PC-9 (cell line): ENCODE data around the gene NDUFA9. TPM values are rescaled to one million over a fixed set of nuclear protein-coding genes. Genes with fewer than 3 reads are reported as not detected.

Experiments
- BruUV-seq: library from RNA; stranded (reverse); fragments of 400-500 nt; replicated peaks from 2 replicates; lab custom pipeline; 2021; lab: Mats Ljungman, UMichigan
- CTCF ChIA-PET: fragments of 300-600 bp; sonication (Branson Sonifier 250); formaldehyde crosslinking; loops from one replicate; lab custom pipeline; 2022; ENCODE audit warnings: antibody characterized with exemption; lab: Charles Lee
- POLR2A ChIA-PET: fragments of 300-600 bp; sonication (Branson Sonifier 250); formaldehyde crosslinking; loops from one replicate; lab custom pipeline; 2022; ENCODE audit warnings: antibody characterized with exemption; ENCODE audit not compliant: unreplicated experiment; lab: Charles Lee
- DNase-seq, 2 experiments: peaks; one replicate each; pipeline versions ENCODE4 v3.0.0 to v3.0.0-alpha.2; 2015 to 2022; ENCODE audit warnings: mixed read lengths in 1 of 2
- H2AFZ ChIP-seq: fragments of 200-600 bp; sonication (generic); 2 replicates; pipeline ENCODE4 v1.8.1; 2017; ENCODE audit warnings: antibody characterized with exemption
- H3F3A ChIP-seq: fragments of 200-600 bp; sonication (generic); 2 replicates; pipeline ENCODE4 v1.8.1; 2017; ENCODE audit warnings: antibody characterized with exemption, mild to moderate bottlenecking, low read depth; ENCODE audit not compliant: insufficient read depth
- H3K27ac ChIP-seq: fragments of 200-600 bp; sonication (generic); 2 replicates; pipeline ENCODE4 v1.6.1; 2016; ENCODE audit warnings: mixed run types
- H3K27me3 ChIP-seq: fragments of 200-600 bp; sonication (generic); 2 replicates; pipeline ENCODE4 v1.6.1; 2016; ENCODE audit warnings: low read depth, mixed run types; ENCODE audit not compliant: insufficient read depth
- H3K36me3 ChIP-seq: fragments of 200-600 bp; sonication (generic); 2 replicates; pipeline ENCODE4 v1.6.1; 2016; ENCODE audit warnings: low read depth, mixed run types
- H3K4me1 ChIP-seq: fragments of 200-600 bp; sonication (generic); replicated peaks from 2 replicates; pipeline ENCODE4 v1.6.1; 2016; ENCODE audit warnings: mixed run types; ENCODE audit not compliant: insufficient read depth
- H3K4me2 ChIP-seq: fragments of 200-600 bp; sonication (generic); 2 replicates; pipeline ENCODE4 v1.6.1; 2017; ENCODE audit warnings: mixed run types
- H3K4me3 ChIP-seq: fragments of 200-600 bp; sonication (generic); 2 replicates; pipeline ENCODE4 v1.6.1; 2016; ENCODE audit warnings: mixed run types
- H3K79me2 ChIP-seq: fragments of 200-600 bp; sonication (generic); 2 replicates; pipeline ENCODE4 v1.6.1; 2017; ENCODE audit warnings: low read depth, mixed run types
- H3K9me2 ChIP-seq: fragments of 200-600 bp; sonication (generic); 2 replicates; pipeline ENCODE4 v1.8.1; 2017; ENCODE audit warnings: mild to moderate bottlenecking; ENCODE audit not compliant: insufficient read depth
- H3K9me3 ChIP-seq: fragments of 200-600 bp; sonication (generic); 2 replicates; pipeline ENCODE4 v1.8.1; 2016; ENCODE audit warnings: low read depth; ENCODE audit not compliant: insufficient read depth
- H4K20me1 ChIP-seq: fragments of 200-600 bp; sonication (generic); 2 replicates; pipeline ENCODE4 v1.8.1; 2017; ENCODE audit not compliant: insufficient read depth
- EZH2 ChIP-seq: fragments of 200-600 bp; sonication (generic); IDR thresholded peaks from 2 replicates; pipeline ENCODE4 v1.8.0; 2017; ENCODE audit warnings: antibody characterized with exemption, low read depth
- intact Hi-C: fragments of 100-400 bp; cut with micrococcal nuclease; formaldehyde crosslinking; loops from one replicate; pipeline ENCODE4 v1.10.0; 2022; ENCODE audit not compliant: unreplicated experiment
- total RNA-seq: library from RNA; stranded (reverse); gene quantifications from 2 replicates; pipeline ENCODE4 v1.2.3, GENCODE V29; 2021
- TF ChIP-seq, protein P1 (sequence below): fragments of 200-600 bp; sonication (generic); conservative IDR thresholded peaks from 2 replicates; pipeline ENCODE4 v1.6.1; 2017; ENCODE audit warnings: mixed run types, antibody characterized with exemption, mild to moderate bottlenecking, moderate library complexity

Gene NDUFA9
- total RNA-seq, 1 experiment from 2014 or later = 192 TPM

DNA sequence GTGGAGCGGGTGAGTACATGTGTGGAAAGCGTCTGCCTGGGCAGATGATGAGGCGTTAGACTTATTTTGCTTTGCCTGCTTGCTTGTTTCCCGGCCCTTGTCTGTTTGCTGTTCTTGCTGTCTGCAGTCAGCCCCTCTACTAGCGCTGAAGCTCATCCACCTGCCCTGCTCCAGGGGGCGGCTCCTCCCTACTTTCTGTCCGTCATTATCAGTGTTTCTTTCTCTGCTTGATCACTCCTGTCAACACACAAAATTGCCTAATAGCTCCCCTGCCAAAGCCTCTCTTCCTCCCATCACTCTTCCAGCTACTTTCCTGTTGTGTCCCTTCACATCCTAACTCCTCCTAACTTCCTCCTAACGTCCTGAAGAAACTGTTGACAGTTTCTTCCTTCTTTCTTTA is 36.4 kb downstream of the NDUFA9 start:
- Histone ChIP-seq H3K27ac (no peak overlapping the region), H3F3A (no peaks in the 10 kb centered on the region), H3K4me3 (no peak overlapping the region), H3K36me3 (peaks cover 23% of the 10 kb centered on the region), H4K20me1 (no peaks in the 10 kb centered on the region; the same call in 1 of the 2 replicates), H3K4me2 (no peak overlapping the region), H3K9me2 (no peaks in the 10 kb centered on the region), H2AFZ (no peak overlapping the region), H3K27me3 (no peaks in the 10 kb centered on the region), H3K4me1 (no peaks in the 10 kb centered on the region), H3K9me3 (no peaks in the 10 kb centered on the region), H3K79me2 (no peaks in the 10 kb centered on the region)
- intact Hi-C loops = no loop called here
- POLR2A ChIA-PET = no interaction called here
- no TSS peak for BruUV-seq
- no peak for DNase-seq
- CTCF ChIA-PET = no interaction called here
- TF ChIP-seq, protein P1, sequence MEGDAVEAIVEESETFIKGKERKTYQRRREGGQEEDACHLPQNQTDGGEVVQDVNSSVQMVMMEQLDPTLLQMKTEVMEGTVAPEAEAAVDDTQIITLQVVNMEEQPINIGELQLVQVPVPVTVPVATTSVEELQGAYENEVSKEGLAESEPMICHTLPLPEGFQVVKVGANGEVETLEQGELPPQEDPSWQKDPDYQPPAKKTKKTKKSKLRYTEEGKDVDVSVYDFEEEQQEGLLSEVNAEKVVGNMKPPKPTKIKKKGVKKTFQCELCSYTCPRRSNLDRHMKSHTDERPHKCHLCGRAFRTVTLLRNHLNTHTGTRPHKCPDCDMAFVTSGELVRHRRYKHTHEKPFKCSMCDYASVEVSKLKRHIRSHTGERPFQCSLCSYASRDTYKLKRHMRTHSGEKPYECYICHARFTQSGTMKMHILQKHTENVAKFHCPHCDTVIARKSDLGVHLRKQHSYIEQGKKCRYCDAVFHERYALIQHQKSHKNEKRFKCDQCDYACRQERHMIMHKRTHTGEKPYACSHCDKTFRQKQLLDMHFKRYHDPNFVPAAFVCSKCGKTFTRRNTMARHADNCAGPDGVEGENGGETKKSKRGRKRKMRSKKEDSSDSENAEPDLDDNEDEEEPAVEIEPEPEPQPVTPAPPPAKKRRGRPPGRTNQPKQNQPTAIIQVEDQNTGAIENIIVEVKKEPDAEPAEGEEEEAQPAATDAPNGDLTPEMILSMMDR = no peak
- TF ChIP-seq EZH2 = no peak

DNA sequence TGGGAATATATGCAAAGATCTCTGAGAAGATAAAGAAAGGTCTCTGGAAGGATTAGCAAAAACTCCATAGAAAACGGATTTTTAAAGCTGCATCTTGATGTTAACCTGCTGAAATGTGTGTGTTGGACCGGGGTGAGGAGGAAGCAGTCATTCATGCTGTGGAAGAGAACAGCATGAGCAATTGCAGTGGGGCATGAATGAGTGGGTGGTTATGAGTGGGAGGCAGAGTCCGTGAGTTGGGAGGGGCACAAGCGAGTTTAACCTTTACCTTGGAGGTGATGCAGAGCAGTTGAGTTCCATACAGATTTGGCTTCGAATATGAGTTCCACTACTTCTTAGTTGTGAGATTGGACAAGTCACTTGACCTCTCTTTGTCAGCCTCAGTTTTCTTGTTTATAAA is 41.8 kb downstream of the NDUFA9 start:
- H3K79me2 ChIP-seq = no peaks in the 10 kb centered on the region
- no peaks in the 10 kb centered on the region for H3K4me1 ChIP-seq
- no peaks in the 10 kb centered on the region for H3K9me2 ChIP-seq
- BruUV-seq = no TSS peak
- H3K36me3 ChIP-seq = peaks cover 13% of the 10 kb centered on the region
- H4K20me1 ChIP-seq = no peaks in the 10 kb centered on the region; the same call in 1 of the 2 replicates
- no peak for TF ChIP-seq EZH2
- TF ChIP-seq, protein P1 = no peak
- CTCF ChIA-PET = no interaction called here
- intact Hi-C loops = no loop called here
- no peaks in the 10 kb centered on the region for H3K9me3 ChIP-seq
- H3F3A ChIP-seq = no peaks in the 10 kb centered on the region
- H2AFZ ChIP-seq = no peak overlapping the region
- H3K4me3 ChIP-seq = no peak overlapping the region
- no peak for DNase-seq
- H3K27me3 ChIP-seq = no peaks in the 10 kb centered on the region
- H3K27ac ChIP-seq = no peak overlapping the region
- POLR2A ChIA-PET = no interaction called here
- no peak overlapping the region for H3K4me2 ChIP-seq

Other genes starting within 250 kb of the NDUFA9 start
- gene FGF6, start 203.3 kb upstream of the NDUFA9 start, total RNA-seq = not detected in 2 replicates
- 50.1 and 54.7 TPM in 2 replicates for gene RAD51AP1, start 110.2 kb upstream of the NDUFA9 start, total RNA-seq
- 31.7 and 41.8 TPM in 2 replicates for gene DYRK4, start 86.9 kb upstream of the NDUFA9 start, total RNA-seq
- gene AKAP3, start 63 bp upstream of the NDUFA9 start, total RNA-seq = 2.1 and 3.0 TPM in 2 replicates
- gene GALNT8, start 71.3 kb downstream of the NDUFA9 start, total RNA-seq = not detected in 2 replicates